Esophagus squamous epithelium (tissue), 5 donors: Measurements from ENCODE around the gene RYR3. TPM values are rescaled to one million over a fixed set of nuclear protein-coding genes. Genes with fewer than 3 reads are reported as not detected.
A peak's percentile ranks its signal among the peaks of the same experiment; 100 is the strongest.

Experiments
- DNase-seq: peaks from one replicate; lab custom pipeline; 2025; lab: John Stamatoyannopoulos, UW
- H3K27ac ChIP-seq, 4 donors: fragments of 200-600 bp; sonication (generic); one replicate each; pipeline ENCODE4 v1.5.1; 2016 to 2019; ENCODE audit warnings: mild to moderate bottlenecking in 1 of 4
- H3K27me3 ChIP-seq, 4 donors: fragments of 200-600 bp; sonication (generic); 1 replicate in 3 of 4; 2 replicates in 1 of 4; pipeline versions ENCODE4 v1.5.1 to v1.6.0; 2017 to 2021; ENCODE audit warnings: antibody characterized with exemption in 1 of 4
- H3K36me3 ChIP-seq, 3 donors: fragments of 200-600 bp; sonication (generic); one replicate each; pipeline ENCODE4 v1.5.1; 2016 to 2019
- H3K4me1 ChIP-seq, 3 donors: fragments of 200-600 bp; sonication (generic); one replicate each; pipeline ENCODE4 v1.5.1; 2017 to 2019
- H3K4me3 ChIP-seq, 4 donors: fragments of 200-600 bp; sonication (generic); 1 replicate in 3 of 4; 2 replicates in 1 of 4; pipeline ENCODE4 v1.5.1; 2016 to 2019; ENCODE audit warnings: mild to moderate bottlenecking in 2 of 4, moderate library complexity in 1 of 4
- H3K9me3 ChIP-seq, 3 donors: fragments of 200-600 bp; sonication (generic); one replicate each; pipeline ENCODE4 v1.5.1; 2016 to 2019
- CTCF ChIP-seq, 6 experiments: fragments of 450-650 bp in 4 of 6; fragments of 200-600 bp in 2 of 6; sonication (generic) in 2 of 6; IDR thresholded peaks; one replicate each; pipeline ENCODE4 v1.5.1; 2016 to 2019; ENCODE audit warnings: antibody characterized with exemption in 6 of 6, mild to moderate bottlenecking in 4 of 6, moderate library complexity in 4 of 6
- POLR2A ChIP-seq, 4 donors: fragments of 450-650 bp; IDR thresholded peaks; one replicate each; pipeline ENCODE4 v1.6.1; 2017; ENCODE audit warnings: antibody characterized with exemption in 4 of 4, mild to moderate bottlenecking in 4 of 4, moderate library complexity in 3 of 4
- WGBS, 2 donors: methylation state at CpG; one replicate each; pipeline ENCODE4 v1.1.5; 2018; 5-methylcytosine and 5-hydroxymethylcytosine counted together
- intact Hi-C: fragments of 100-400 bp; cut with DNase I; formaldehyde crosslinking; loops from one replicate; pipeline ENCODE4 v1.15.0; 2022
- total RNA-seq, 4 donors: library from RNA; depleted of rRNA; stranded (reverse); fragments of >200 nt; gene quantifications; one replicate each; pipeline ENCODE4 v1.1.0, GENCODE V29; 2016
- donor health status: DM: yes; HTN: yes; CAD: no.

Gene RYR3
- total RNA-seq, 4 donors from 2014 or later: 0.15 to 4.2 (median 0.43) TPM

- no peak for DNase-seq
- Histone ChIP-seq H3K4me1 (peaks cover 0 to 11% (median 0%) of the 10 kb centered on the region in 3 donors), H3K9me3 (no peaks in the 10 kb centered on the region), H3K27ac (no peak overlapping the region), H3K27me3 (peaks cover 0 to 4% (median 0%) of the 10 kb centered on the region in 4 donors), H3K4me3 (no peak overlapping the region), H3K36me3 (no peaks in the 10 kb centered on the region)
- intact Hi-C loops: no loop called here
- 63 to 71% methylated on average over 6 of the region's 6 CpGs for WGBS, 2 donors
- no peak for TF ChIP-seq CTCF (IDR thresholded peaks at IDR 0.05)
- no peak for TF ChIP-seq POLR2A (IDR thresholded peaks at IDR 0.05)
Observed at GRCh38 chr15:33279613-33280205, 31.1 kb upstream of the RYR3 start.

- no peak overlapping the region for H3K27ac ChIP-seq
- intact Hi-C loops: no loop called here
- no peak for DNase-seq
- H3K4me3 ChIP-seq: no peak overlapping the region
- WGBS, 2 donors: 65 to 82% methylated on average over 6 of the region's 6 CpGs
- no peaks in the 10 kb centered on the region for H3K9me3 ChIP-seq
- peaks cover 0 to 11% (median 0%) of the 10 kb centered on the region in 3 donors for H3K4me1 ChIP-seq
- TF ChIP-seq POLR2A (IDR thresholded peaks at IDR 0.05) (no peak), CTCF (IDR thresholded peaks at IDR 0.05) (no peak)
- H3K27me3 ChIP-seq: no peaks in the 10 kb centered on the region
- H3K36me3 ChIP-seq: no peaks in the 10 kb centered on the region
Observed at GRCh38 chr15:33282226-33283020, 28.3 kb upstream of the RYR3 start.

- Histone ChIP-seq H3K9me3 (no peaks in the 10 kb centered on the region), H3K27me3 (no peaks in the 10 kb centered on the region), H3K36me3 (no peaks in the 10 kb centered on the region), H3K4me3 (no peak overlapping the region), H3K4me1 (peaks cover 0 to 10% (median 0%) of the 10 kb centered on the region in 3 donors), H3K27ac (no peak overlapping the region)
- intact Hi-C loops: no loop called here
- 78 to 98% methylated on average over 2 of the region's 2 CpGs for WGBS, 2 donors
- no peak for DNase-seq
- no peak for TF ChIP-seq POLR2A (IDR thresholded peaks at IDR 0.05)
- TF ChIP-seq CTCF (IDR thresholded peaks at IDR 0.05): no peak
Observed at GRCh38 chr15:33283576-33283975, 27.2 kb upstream of the RYR3 start.

- H3K9me3 ChIP-seq: no peaks in the 10 kb centered on the region
- peaks cover 0 to 2% (median 0%) of the 10 kb centered on the region in 3 donors for H3K4me1 ChIP-seq
- intact Hi-C loops: no loop called here
- H3K27ac ChIP-seq: no peak overlapping the region
- H3K36me3 ChIP-seq: no peaks in the 10 kb centered on the region
- no peak overlapping the region for H3K4me3 ChIP-seq
- WGBS, 2 donors: 60 to 75% methylated on average over 1 of the region's 1 CpG
- no peak for TF ChIP-seq CTCF (IDR thresholded peaks at IDR 0.05)
- TF ChIP-seq POLR2A (IDR thresholded peaks at IDR 0.05): no peak
- H3K27me3 ChIP-seq: no peaks in the 10 kb centered on the region
- DNase-seq: no peak
Observed at GRCh38 chr15:33284336-33284735, 26.4 kb upstream of the RYR3 start.

- peak; percentile 36 to 75 (median 62) for TF ChIP-seq CTCF (IDR thresholded peaks at IDR 0.05)
- no peak for TF ChIP-seq POLR2A (IDR thresholded peaks at IDR 0.05)
- Histone ChIP-seq H3K27ac (no peak overlapping the region), H3K4me1 (peaks cover 0 to 17% (median 0%) of the 10 kb centered on the region in 3 donors), H3K27me3 (peaks cover 0 to 7% (median 0%) of the 10 kb centered on the region in 4 donors), H3K36me3 (no peaks in the 10 kb centered on the region), H3K4me3 (no peak overlapping the region), H3K9me3 (no peaks in the 10 kb centered on the region)
- WGBS, 2 donors: 26 to 27% methylated on average over 7 of the region's 7 CpGs
- DNase-seq: no peak
- intact Hi-C loops: loop anchor here (5.0 kb wide), 1 partner anchor 384 kb away; no protein-coding TSS in a partner anchor
Observed at GRCh38 chr15:33292717-33293307, 18.0 kb upstream of the RYR3 start.
